ENCODE results near the gene ERCC3.
"Not testable (repeated sequence)": the region's sequence is repeated elsewhere in the genome, so short reads cannot be mapped to it uniquely, and the experiment has no call there.

The ERCC3 gene

DNA sequence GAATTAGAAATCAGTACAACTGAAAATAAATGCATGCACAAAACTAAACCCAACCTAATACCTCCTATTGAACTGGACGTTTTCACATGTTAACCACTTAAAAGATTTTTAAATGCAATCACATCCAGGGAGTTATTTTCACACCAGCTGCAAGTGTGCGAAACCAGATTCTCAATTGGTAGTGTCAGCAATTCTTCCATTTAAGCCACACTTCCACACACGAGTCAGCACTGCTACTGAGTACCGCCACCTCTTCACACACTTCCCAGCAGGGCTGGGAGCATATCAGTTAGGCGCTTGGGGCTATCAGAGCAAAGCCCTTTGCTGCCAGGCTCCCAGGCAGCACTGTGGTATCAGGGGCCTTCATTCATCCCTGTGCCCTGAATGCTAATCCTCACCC lies 14.2 kb downstream of the ERCC3 start:
- in situ Hi-C loops (cut with MboI; ENCODE audit: low sequenced_read_pairs), result no loop called here

GRCh38 chr2:127278959-127279358 lies 15.0 kb downstream of the ERCC3 start:
- in situ Hi-C loops (cut with MboI; ENCODE audit: low sequenced_read_pairs), result no loop called here

GRCh38 chr2:127277028-127277427 lies 16.9 kb downstream of the ERCC3 start:
- in situ Hi-C loops (cut with MboI; ENCODE audit: low sequenced_read_pairs), result no loop called here

DNA sequence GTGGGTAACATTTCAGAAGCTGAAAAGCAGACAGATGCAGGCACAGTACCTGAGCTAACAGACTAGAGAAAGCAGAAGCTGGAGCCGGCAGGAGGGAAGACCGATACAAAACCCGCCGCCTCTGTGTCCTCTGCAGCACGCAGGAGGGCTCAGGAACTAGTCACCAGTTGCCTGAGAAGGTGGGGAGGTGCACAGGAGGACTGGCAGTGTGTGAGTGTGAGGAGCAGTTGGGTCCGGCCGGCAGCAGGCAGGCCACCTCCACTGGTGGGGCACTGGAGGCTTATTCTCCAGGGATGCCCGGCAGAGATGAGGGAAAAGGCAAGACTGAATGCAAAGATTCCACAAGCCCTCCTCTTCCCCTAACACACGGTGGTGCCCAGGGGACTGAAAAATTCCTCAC lies 18.2 kb downstream of the ERCC3 start:
- in situ Hi-C loops (cut with MboI; ENCODE audit: low sequenced_read_pairs), result no loop called here

DNA sequence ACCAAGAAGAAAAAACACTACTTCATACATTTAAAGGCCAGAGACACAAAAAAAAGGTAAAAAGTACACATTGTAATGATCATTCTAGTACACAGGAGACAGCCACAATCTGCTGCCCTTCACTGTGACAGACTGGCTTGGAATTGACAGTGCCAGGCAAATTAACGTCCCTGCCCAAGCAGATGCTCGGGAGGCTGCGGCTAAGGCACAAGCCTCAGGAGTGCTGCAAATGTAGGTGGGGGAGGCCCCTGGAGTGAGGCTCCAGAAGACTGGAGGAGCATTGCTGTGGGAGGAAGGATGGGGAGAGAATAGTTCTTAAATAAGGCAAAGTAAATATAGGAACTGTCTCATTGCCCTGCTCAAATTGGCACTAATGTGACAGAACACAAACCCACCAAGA lies 18.6 kb downstream of the ERCC3 start:
- in situ Hi-C loops (cut with MboI; ENCODE audit: low sequenced_read_pairs), result no loop called here

- in situ Hi-C loops (cut with MboI; ENCODE audit: low sequenced_read_pairs), result no loop called here
Measured at GRCh38 chr2:127270663-127271062, 23.3 kb downstream of the ERCC3 start.

DNA sequence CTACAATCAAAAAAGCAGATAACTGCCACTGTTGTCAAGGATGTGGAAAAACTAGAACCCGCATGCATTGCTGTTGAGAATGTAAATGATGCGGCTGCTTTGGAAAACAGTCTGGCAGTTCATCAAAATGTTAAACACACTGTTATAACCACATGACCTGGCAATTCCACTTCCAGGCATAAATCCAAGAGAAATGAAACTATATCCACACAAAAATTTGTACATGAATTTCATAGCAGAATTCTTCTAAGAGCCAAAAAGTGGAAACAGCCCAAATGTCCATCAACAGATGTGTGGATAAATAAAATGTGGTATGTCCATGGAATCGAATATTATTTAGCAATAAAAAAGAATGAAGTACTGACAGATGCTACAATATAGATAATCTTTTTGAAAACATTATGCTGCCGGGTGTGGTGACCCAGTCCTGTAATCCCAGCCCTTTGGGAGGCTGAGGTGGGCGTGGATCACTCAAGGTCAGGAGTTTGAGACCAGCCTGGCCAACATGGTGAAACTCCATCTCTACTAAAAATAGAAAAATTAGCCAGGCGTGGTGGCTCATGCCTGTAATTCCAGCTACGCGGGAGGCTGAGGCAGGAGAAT lies 32.0 kb downstream of the ERCC3 start:
- in situ Hi-C loops (cut with MboI; ENCODE audit: low sequenced_read_pairs), result no loop called here

- in situ Hi-C loops (cut with MboI; ENCODE audit: low sequenced_read_pairs), result no loop called here
Measured at GRCh38 chr2:127259355-127259754, 34.6 kb downstream of the ERCC3 start.

DNA sequence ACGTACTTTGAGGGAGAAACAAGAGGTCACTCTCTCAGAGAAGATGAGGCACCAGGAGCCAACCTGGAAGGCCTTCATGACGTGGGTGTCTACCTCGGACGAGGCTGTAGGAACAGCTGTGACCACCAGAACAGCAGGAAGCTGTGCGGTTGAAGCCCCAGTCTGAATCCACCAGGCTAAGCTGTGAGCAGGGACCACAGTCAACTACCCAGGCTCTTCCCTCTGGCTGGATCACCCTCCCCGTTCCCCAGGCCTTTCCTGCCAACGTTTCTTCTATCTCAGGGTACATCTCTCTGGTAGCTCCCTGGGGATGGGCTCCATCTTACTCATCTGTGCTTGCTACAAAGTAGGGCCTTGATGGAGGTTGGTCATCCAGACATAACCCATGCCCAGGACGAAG lies 37.1 kb downstream of the ERCC3 start:
- in situ Hi-C loops (cut with MboI; ENCODE audit: low sequenced_read_pairs), result no loop called here

DNA sequence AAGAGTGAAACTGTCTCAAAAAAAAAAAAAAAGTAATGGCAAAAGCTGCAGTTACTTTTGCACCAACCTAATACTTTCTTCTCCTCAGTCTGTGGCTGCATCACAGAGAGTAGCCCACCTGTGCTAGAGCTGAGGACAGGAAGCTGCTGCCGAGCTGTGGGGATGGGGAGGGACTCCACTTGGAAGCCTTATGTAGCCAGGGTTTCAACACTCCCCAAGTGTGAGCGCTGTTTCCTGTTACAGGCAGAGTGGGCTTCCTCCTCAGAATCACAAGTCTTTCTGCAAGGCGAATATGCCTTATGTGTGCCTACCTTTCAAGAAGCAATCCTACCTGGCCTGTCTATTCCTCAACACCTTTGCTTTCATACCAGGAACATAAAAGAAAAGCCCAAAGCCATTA lies 37.6 kb downstream of the ERCC3 start:
- in situ Hi-C loops (cut with MboI; ENCODE audit: low sequenced_read_pairs), result no loop called here

DNA sequence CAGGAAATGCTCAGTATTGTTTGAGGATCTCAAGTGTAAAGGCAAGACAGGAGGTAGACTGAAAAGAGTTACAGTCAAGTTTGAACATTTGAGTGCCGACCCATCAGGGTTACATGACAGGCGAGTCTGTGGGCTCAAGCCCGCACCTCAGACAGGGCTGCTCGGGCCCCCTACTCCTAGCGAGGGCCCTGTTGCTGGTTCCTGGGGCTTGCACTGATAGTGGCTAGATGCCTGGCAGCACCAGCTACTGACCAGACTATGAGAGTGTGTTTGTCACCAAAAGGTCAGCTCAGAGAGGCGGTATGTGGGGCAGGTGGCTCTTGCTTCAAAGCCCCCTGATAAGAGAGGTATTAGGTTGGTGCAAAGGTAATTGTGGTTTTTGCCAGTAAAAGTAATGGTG lies 38.2 kb downstream of the ERCC3 start:
- in situ Hi-C loops (cut with MboI; ENCODE audit: low sequenced_read_pairs), result no loop called here

DNA sequence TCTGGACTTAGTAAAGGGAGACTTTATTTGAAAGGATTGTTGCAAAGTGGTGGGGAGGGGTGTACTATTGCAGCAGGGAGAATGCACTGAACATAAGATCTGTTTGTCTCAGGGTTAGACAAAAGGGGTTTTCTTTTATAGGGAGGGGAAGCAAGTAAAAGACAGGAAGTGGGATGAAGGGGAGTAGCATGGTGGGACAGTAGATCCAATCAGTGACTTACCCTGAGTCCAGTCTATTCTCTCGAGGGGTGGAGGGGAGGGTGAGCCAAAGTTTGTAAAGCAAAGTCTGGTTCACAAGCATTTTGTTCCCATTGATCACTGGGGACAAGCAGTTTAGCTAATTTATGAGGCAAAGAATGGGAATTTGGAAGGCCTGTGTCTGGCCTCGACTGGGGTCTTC lies 38.8 kb downstream of the ERCC3 start:
- in situ Hi-C loops (cut with MboI; ENCODE audit: low sequenced_read_pairs), result no loop called here

DNA sequence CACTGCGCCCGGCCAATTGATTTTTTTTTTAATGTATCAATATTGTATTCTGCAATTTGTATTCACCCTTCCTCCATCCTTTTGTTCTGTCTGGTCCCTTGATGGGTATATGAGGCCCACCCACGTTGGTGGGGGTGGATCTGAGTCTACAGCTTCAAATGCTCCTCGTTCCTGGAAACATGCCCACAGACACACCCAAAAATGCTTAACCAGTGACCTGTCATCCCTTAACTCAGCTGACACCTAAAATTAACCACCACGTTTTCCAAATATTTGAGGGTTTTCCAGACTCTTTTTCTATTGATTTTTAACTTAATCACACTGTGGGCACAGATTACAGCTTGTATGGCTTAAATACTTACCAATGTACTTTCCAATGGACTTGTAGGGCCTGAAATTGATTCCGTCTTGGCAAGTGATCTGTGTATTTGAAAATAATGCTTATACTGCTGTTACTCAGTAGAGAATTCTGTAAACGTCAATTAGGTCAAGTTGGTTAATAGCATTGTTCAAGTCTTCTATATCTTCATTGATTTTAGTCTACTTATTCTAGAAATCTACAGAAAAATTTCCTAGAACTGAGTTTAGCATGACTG lies 39.5 kb downstream of the ERCC3 start:
- in situ Hi-C loops (cut with MboI; ENCODE audit: low sequenced_read_pairs), result no loop called here

DNA sequence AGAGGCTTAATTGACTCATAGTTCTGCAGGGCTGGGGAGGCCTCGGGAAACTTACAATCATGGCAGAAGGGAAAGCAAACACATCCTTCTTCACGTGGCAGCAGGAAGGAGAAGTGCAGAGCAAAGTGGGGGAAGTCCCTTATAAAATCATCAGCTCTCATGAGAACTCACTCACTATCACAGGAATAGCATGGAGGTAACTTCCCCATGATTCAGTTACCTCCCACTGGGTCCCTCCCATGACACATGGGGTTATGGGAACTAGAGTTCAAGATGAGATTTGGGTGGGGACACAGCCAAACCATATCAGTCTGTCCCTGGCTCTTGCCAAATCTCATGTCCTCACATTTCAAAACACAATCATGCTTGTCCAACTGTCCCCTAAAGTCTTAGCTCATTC lies 52.8 kb downstream of the ERCC3 start:
- in situ Hi-C loops (cut with MboI; ENCODE audit: low sequenced_read_pairs), result not testable (repeated sequence)

DNA sequence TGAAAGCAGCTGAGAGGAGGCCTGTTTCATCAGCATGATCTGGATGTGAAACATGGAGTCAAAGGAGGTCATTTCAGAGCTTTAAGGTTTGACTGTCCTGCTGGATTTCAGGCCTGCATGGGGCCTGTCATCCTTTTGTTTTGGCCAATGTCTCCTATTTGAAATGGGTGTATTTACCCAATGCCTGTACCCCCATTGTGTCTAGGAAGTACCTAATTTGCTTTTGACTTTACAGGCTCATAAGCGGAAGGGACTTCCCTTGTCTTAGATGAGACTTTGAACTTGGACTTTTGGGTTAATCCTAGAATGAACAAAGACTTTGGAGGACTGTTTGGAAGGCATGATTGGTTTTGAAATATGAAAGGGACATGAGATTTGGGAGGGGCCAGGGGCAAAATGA lies 54.5 kb downstream of the ERCC3 start:
- in situ Hi-C loops (cut with MboI; ENCODE audit: low sequenced_read_pairs), result no loop called here

GRCh38 chr2:127237768-127238167 lies 56.2 kb downstream of the ERCC3 start:
- in situ Hi-C loops (cut with MboI; ENCODE audit: low sequenced_read_pairs), result not testable (repeated sequence)

- in situ Hi-C loops (cut with MboI; ENCODE audit: low sequenced_read_pairs), result no loop called here
Measured at GRCh38 chr2:127235082-127235702, 58.8 kb downstream of the ERCC3 start.

- in situ Hi-C loops (cut with MboI; ENCODE audit: low sequenced_read_pairs), result no loop called here
Measured at GRCh38 chr2:127233710-127234109, 60.2 kb downstream of the ERCC3 start.

DNA sequence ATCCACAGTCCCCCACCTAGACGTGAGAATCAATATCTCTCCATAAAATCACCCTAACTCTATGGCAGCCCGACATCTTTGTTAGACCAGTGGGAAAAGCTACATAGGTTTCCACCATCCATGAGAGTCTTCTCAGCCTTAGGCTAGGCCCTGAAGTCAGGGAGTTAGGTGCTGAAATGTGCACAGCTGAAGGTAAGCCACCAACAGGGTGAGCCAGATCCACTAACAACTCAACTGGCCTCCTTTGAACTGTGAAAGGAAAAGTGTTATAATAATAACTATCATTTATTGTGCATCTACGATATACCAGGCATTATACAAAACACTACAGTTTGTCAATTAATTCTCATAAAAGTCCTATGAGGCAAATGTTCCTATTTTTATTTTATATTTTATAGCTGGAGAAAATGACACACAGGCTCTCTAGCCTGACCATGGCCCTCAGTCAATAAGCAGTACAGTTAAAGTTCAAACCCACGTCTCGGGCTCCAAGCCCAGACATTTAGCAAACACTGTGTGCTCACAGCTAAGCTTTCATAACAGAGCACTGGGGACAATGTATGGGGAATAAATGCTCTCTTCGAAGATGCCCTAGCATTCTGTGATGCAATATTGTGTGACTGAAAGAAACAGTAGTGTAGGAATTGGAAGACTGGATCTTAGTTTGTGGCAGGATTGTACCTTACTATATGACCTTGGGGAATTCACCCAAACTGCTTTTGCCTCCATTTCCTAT lies 62.6 kb downstream of the ERCC3 start:
- in situ Hi-C loops (cut with MboI; ENCODE audit: low sequenced_read_pairs), result no loop called here

- in situ Hi-C loops (cut with MboI; ENCODE audit: low sequenced_read_pairs), result no loop called here
Measured at GRCh38 chr2:127229555-127229954, 64.4 kb downstream of the ERCC3 start.

DNA sequence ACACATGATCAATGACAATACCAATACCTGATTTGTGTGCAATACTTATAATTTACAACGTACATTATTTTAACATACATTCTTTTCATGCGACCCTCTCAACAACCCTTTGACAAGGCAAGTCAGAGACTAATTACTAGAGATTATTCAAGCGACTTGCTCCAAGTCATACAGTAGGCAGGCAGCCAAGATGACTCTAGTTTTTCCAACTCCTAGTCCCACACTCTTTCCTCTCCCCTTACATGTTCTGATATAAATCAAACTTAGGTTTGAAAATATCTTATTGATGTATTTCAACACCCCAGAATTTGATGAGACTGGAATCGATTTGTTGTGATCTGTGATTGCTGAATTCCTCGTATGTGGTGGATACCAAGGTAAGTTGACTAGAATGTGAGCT lies 65.8 kb downstream of the ERCC3 start:
- in situ Hi-C loops (cut with MboI; ENCODE audit: low sequenced_read_pairs), result no loop called here

- in situ Hi-C loops (cut with MboI; ENCODE audit: low sequenced_read_pairs), result not testable (repeated sequence)
Measured at GRCh38 chr2:127227264-127227660, 66.7 kb downstream of the ERCC3 start.

All from HL-60/S4 treated with retinoic acid at 250 ng/mL for 4 days and 3 days (cell line).